K562 (cell line): ENCODE data around the gene GNB5. TPM values are rescaled to one million over a fixed set of nuclear protein-coding genes. Genes with fewer than 3 reads are reported as not detected.

Source experiments
- ATAC-seq: fragments of 200-7000 bp; cut with Tn5 transposase; 3 replicates; pipeline ENCODE4 v1.9.1; 2020; ENCODE audit warnings: moderate library complexity
- BruUV-seq: library from RNA; stranded (reverse); fragments of 400-500 nt; replicated peaks from 2 replicates; lab custom pipeline; 2021; lab: Mats Ljungman, UMichigan
- CTCF ChIA-PET: fragments of 300-600 bp; formaldehyde crosslinking; extraction: SDS; loops from one replicate; lab custom pipeline; 2021; ENCODE audit warnings: low intra/inter-chr PET ratio; lab: Yijun Ruan, JAX
- POLR2A ChIA-PET: fragments of 300-600, 350-650 bp; sonication (Branson Sonifier 250); formaldehyde crosslinking; extraction: SDS; loops from one replicate; lab custom pipeline; 2021; ENCODE audit warnings: antibody characterized with exemption, inconsistent platforms; lab: Yijun Ruan, JAX
- DNase-seq, 4 experiments: peaks; one replicate each; pipeline versions ENCODE4 v3.0.0 to v3.0.0-alpha.2; 2011 to 2018; ENCODE audit warnings: low spot score in 3 of 4, mixed read lengths in 3 of 4; ENCODE audit errors: extremely low read depth in 1 of 4
- FAIRE-seq: peaks from 2 replicates; lab custom pipeline; 2011; peaks lifted over from hg19 to GRCh38; lab: Jason Lieb, UNC
- H2AFZ ChIP-seq: 2 replicates; pipeline ENCODE4 v1.6.0; 2011; ENCODE audit warnings: low read depth, low read length, control low read depth, inconsistent platforms
- H3K27ac ChIP-seq: fragments of 200-600 bp; 3 replicates; pipeline ENCODE4 v1.8.0; 2011; ENCODE audit warnings: low read depth, mild to moderate bottlenecking, control low read depth, inconsistent platforms, low read length, moderate library complexity, mixed read lengths; ENCODE audit errors: extremely low read depth
- H3K27me3 ChIP-seq, 2 experiments: fragments of 300-600 bp in 1 of 2; 2 replicates in 1 of 2; 3 replicates in 1 of 2; pipeline versions ENCODE4 v1.6.0 to v1.8.0; 2011; ENCODE audit warnings: inconsistent platforms in 2 of 2, low read length in 2 of 2, mild to moderate bottlenecking in 1 of 2, mixed read lengths in 1 of 2, moderate library complexity in 1 of 2; ENCODE audit not compliant: control insufficient read depth in 2 of 2, insufficient read depth in 2 of 2
- H3K36me3 ChIP-seq: fragments of 300-600 bp; 3 replicates; pipeline ENCODE4 v1.8.0; 2011; ENCODE audit warnings: mild to moderate bottlenecking, low read length, inconsistent platforms; ENCODE audit not compliant: control insufficient read depth, insufficient read depth
- H3K4me1 ChIP-seq, 2 experiments: fragments of 200-600 bp in 1 of 2; replicated peaks in 1 of 2; 2 replicates in 1 of 2; 3 replicates in 1 of 2; pipeline versions ENCODE4 v1.5.1 to v1.8.0; 2011; ENCODE audit warnings: inconsistent platforms in 2 of 2, low read length in 2 of 2, mild to moderate bottlenecking in 1 of 2, mixed read lengths in 1 of 2, moderate library complexity in 1 of 2; ENCODE audit not compliant: control insufficient read depth in 2 of 2, insufficient read depth in 2 of 2
- H3K4me2 ChIP-seq: 2 replicates; pipeline ENCODE4 v1.6.1; 2011; ENCODE audit warnings: low read length, control low read depth, inconsistent platforms, mixed read lengths; ENCODE audit not compliant: insufficient read depth
- H3K4me3 ChIP-seq: fragments of 200-600 bp; sonication (generic), shearing (Covaris generic); 2 replicates; pipeline ENCODE4 v1.5.1; 2016; ENCODE audit warnings: control low read depth, inconsistent platforms
- H3K79me2 ChIP-seq: fragments of 200-600 bp; 3 replicates; pipeline ENCODE4 v1.8.0; 2011; ENCODE audit warnings: low read length, inconsistent platforms; ENCODE audit not compliant: control insufficient read depth, insufficient read depth
- H3K9ac ChIP-seq, 2 experiments: 2 replicates each; pipeline versions ENCODE4 v1.6.0 to v1.6.1; 2011; ENCODE audit warnings: low read depth in 2 of 2, low read length in 2 of 2, control low read depth in 1 of 2, inconsistent platforms in 1 of 2, mild to moderate bottlenecking in 1 of 2, mixed read lengths in 1 of 2; ENCODE audit not compliant: insufficient read depth in 1 of 2
- H3K9me1 ChIP-seq: one replicate; pipeline ENCODE4 v1.6.0; 2011; ENCODE audit warnings: inconsistent platforms, mild to moderate bottlenecking, low read length, moderate library complexity; ENCODE audit not compliant: control insufficient read depth, insufficient read depth
- H3K9me3 ChIP-seq: replicated peaks from 2 replicates; pipeline ENCODE4 v1.5.1; 2011; ENCODE audit warnings: low read depth, low read length, inconsistent platforms; ENCODE audit not compliant: control insufficient read depth, insufficient read depth
- H4K20me1 ChIP-seq: replicated peaks from 2 replicates; pipeline ENCODE4 v1.6.1; 2011; ENCODE audit warnings: low read length, inconsistent platforms, mixed read lengths; ENCODE audit not compliant: control insufficient read depth, insufficient read depth
- KLF13 ChIP-seq: fragments of 450-650 bp; IDR thresholded peaks from 2 replicates; pipeline ENCODE4 v1.6.1; 2016; ENCODE audit warnings: missing genetic modification characterization, low read depth, mild to moderate bottlenecking, missing compliant biosample characterization, moderate library complexity, borderline replicate concordance
- MAZ ChIP-seq, 2 experiments: fragments of 450-650 bp in 1 of 2; sonication (generic) in 1 of 2; formaldehyde crosslinking; IDR thresholded peaks in 1 of 2; conservative IDR thresholded peaks in 1 of 2; 2 replicates each; pipeline versions ENCODE4 v1.4.0 to v1.5.0; 2020; ENCODE audit warnings: mild to moderate bottlenecking in 1 of 2, missing genetic modification reagents in 1 of 2
- MCM2 ChIP-seq: fragments of 450-650 bp; IDR thresholded peaks from 2 replicates; pipeline ENCODE4 v1.6.1; 2017; ENCODE audit warnings: low read depth, mild to moderate bottlenecking
- MEF2D ChIP-seq: conservative IDR thresholded peaks from 2 replicates; pipeline ENCODE4 v1.6.1; 2016; ENCODE audit warnings: low read depth, missing genetic modification characterization, missing compliant biosample characterization
- NR2C2 ChIP-seq, 2 experiments: fragments of 200-800 bp in 1 of 2; sonication (Bioruptor generic) in 1 of 2; sonication (generic) in 1 of 2; formaldehyde crosslinking in 1 of 2; IDR thresholded peaks; 2 replicates each; pipeline versions ENCODE4 v1.6.1 to v1.8.0; 2016 to 2022; ENCODE audit warnings: mild to moderate bottlenecking in 1 of 2, missing compliant biosample characterization in 1 of 2, missing genetic modification characterization in 1 of 2, missing genetic modification reagents in 1 of 2
- PTBP1 ChIP-seq: fragments of 200-400 bp; formaldehyde crosslinking; IDR thresholded peaks from 2 replicates; pipeline ENCODE4 v1.6.1; 2017; ENCODE audit warnings: low read depth, low read length
- SMARCC2 ChIP-seq: fragments of 450-650 bp; IDR thresholded peaks from 2 replicates; pipeline ENCODE4 v1.6.1; 2017; ENCODE audit warnings: antibody characterized with exemption, moderate library complexity, mild to moderate bottlenecking, low read depth
- ZNF239 ChIP-seq: fragments of 250-450 bp; sonication (Bioruptor Pico); IDR thresholded peaks from 2 replicates; pipeline ENCODE4 v1.4.0; 2020; ENCODE audit warnings: mild to moderate bottlenecking
- ZNF316 ChIP-seq: fragments of 450-650 bp; IDR thresholded peaks from 2 replicates; pipeline ENCODE4 v1.6.1; 2016
- WGBS: fragments of 100-300 bp; shearing (Covaris generic); methylation state at CpG from one replicate; pipeline ENCODE4 v1.1.6; 2016; ENCODE audit warnings: low coverage, mixed read lengths; ENCODE audit not compliant: insufficient coverage; ENCODE audit errors: missing lambda C conversion rate; 5-methylcytosine and 5-hydroxymethylcytosine counted together
- in situ Hi-C: fragments of 300-500 bp; cut with MboI; formaldehyde crosslinking; loops from 4 replicates; pipeline ENCODE4 v1.15.0; 2018; ENCODE audit warnings: inconsistent platforms, mixed read lengths
- intact Hi-C: fragments of 100-400 bp; cut with micrococcal nuclease; formaldehyde crosslinking; loops from 2 replicates; pipeline ENCODE4 v1.14.2; 2022
- polyA plus RNA-seq, 8 experiments: library from polyadenylated mRNA; depleted of rRNA in 4 of 8; stranded (reverse) in 5 of 8; unstranded in 3 of 8; fragments of >200 nt; fragmentation: Nextera tagmentation in 2 of 8; fragmentation: Illumina TruSeq in 1 of 8; extraction: Ambion mirVana in 2 of 8; extraction: Trizol in 1 of 8; gene quantifications; 2 replicates each; pipeline versions ENCODE4 v1.2.1 to v1.2.3, GENCODE V29; 2011 to 2014; ENCODE audit warnings: inconsistent platforms in 1 of 8, missing spikeins in 1 of 8
- total RNA-seq, 7 experiments: library from RNA; depleted of rRNA in 6 of 7; stranded (reverse); fragments of >200 nt in 6 of 7; fragmentation: Illumina TruSeq in 2 of 7; extraction: Trizol in 2 of 7; gene quantifications; 2 replicates each; pipeline versions ENCODE4 v1.2.1 to v1.2.3, GENCODE V29; 2011 to 2021; ENCODE audit warnings: low replicate concordance in 1 of 7
- TF ChIP-seq, protein P1 (sequence below): fragments of 200-800 bp; sonication (Bioruptor generic); IDR thresholded peaks from 2 replicates; pipeline ENCODE4 v1.6.1; 2017; ENCODE audit warnings: missing genetic modification characterization, missing compliant biosample characterization

Gene GNB5
- total and polyA plus RNA-seq, 9 of the 15 experiments (the other 6 are each of a cell fraction or from before 2014, with no cell fraction given) = 0.11 to 2.1 (median 0.77) TPM

DNA sequence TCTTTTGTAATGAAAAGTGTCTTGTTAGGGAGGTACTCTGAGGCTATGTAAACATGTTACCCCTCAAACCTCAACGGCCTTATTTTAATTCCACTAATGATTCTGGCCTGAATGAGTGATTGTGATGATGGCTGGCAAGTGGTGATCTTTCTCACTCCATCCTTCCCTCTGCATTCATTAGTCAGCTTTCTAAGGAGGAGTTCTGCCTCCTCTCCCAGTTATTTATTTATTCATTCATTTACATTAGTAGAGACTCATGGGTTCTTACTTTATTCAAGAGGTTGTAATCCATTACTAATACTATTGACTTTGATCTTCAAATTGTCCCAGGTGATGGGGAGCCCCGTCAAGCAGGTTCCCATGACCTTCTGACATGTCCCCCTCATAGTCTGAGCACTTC, 35.3 kb downstream of the GNB5 start:
- no peak overlapping the region for H3K27ac ChIP-seq
- ATAC-seq (no peak), FAIRE-seq (no peak), DNase-seq (no peak)
- intact Hi-C loops = no loop called here
- peaks cover 33 to 65% of the 10 kb centered on the region in 2 experiments for H3K27me3 ChIP-seq
- H4K20me1 ChIP-seq = no peaks in the 10 kb centered on the region
- no peaks in the 10 kb centered on the region for H3K79me2 ChIP-seq
- WGBS = 0% methylated on average over 2 of the region's 2 CpGs
- H3K4me1 ChIP-seq = no peaks in the 10 kb centered on the region
- BruUV-seq = no TSS peak
- TF ChIP-seq NR2C2 (CRISPR knock-in tag; IDR thresholded peaks at IDR 0.05) = no peak
- 0 out of 2 replicates have a peak, but pooled peaks have one; percentile 4 for TF ChIP-seq NR2C2 (tag; IDR thresholded peaks at IDR 0.05)
- no peak for TF ChIP-seq MCM2
- no peak for TF ChIP-seq KLF13
- no peak overlapping the region for H3K4me3 ChIP-seq
- no peak overlapping the region for H3K4me2 ChIP-seq
- CTCF ChIA-PET = no interaction called here
- no peak overlapping the region for H2AFZ ChIP-seq
- H3K9ac ChIP-seq = no peak overlapping the region
- H3K9me3 ChIP-seq = no peaks in the 10 kb centered on the region
- no peaks in the 10 kb centered on the region for H3K9me1 ChIP-seq
- in situ Hi-C loops = no loop called here
- POLR2A ChIA-PET = interaction anchor here (0.6 kb wide), 1 partner anchor 19 kb away, joined by 3 read pairs; no protein-coding TSS in a partner anchor
- no peaks in the 10 kb centered on the region for H3K36me3 ChIP-seq

DNA sequence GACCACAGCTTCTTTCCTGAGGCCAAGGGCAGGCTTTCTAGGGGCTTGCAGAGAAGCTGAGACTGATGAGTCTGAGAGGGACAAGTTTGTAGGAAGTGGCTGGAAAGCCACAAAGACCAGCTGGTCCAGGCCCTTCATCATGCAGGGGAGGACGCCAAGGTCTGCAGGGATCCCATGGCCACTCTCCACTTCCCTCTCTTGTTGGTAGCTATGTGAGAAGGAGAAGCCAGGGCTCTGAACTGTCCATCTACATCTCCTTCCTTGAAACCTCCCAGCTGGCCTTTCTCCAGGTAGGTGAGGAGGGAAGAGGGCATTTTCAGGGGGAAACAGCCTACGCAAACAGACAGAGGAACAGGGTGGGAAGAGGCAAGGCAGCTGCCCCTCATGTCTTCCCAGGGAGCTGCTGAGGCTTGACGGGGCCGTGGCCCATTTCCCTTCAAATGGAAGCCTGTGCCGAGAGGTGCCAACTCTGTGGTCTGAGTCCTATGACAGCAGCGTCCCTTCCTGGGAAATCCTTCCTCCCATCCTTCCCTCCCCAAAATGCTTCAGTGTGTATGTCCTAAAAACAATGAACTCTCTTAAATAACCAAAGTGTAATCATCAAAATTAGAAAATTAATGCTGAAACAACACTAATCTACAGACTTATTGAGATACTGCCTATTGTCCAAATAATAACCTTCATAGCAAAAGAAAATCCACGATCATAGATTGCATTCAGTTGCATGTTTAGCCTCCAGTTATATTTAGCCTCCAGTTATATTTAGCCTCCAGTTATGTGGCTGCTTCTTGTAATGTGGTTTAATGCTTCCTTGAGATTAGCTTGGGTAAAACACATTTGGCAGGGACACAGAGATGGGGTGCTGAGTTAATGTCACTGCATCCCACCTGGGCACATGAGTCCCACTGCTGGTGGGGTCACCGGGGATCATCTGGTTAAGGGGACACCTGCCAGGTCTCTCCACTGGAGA, 36.0 kb downstream of the GNB5 start:
- Histone ChIP-seq H3K79me2 (no peaks in the 10 kb centered on the region), H3K4me1 (no peaks in the 10 kb centered on the region), H3K9me3 (no peaks in the 10 kb centered on the region), H3K36me3 (no peaks in the 10 kb centered on the region), H4K20me1 (no peaks in the 10 kb centered on the region), H3K9me1 (no peaks in the 10 kb centered on the region), H3K27ac (no peak overlapping the region), H2AFZ (no peak overlapping the region), H3K9ac (no peak overlapping the region), H3K27me3 (peaks cover 35 to 72% of the 10 kb centered on the region in 2 experiments), H3K4me2 (no peak overlapping the region), H3K4me3 (no peak overlapping the region)
- WGBS = 4% methylated on average over 8 of the region's 8 CpGs
- ChIA-PET POLR2A (no interaction called here), CTCF (no interaction called here)
- no peak for TF ChIP-seq ZNF239 (CRISPR knock-in tag)
- TF ChIP-seq PTBP1 = no peak
- no peak for TF ChIP-seq MCM2
- peak; percentile 47; the same call in 1 of the 2 replicates for TF ChIP-seq MEF2D (tag)
- no peak for TF ChIP-seq MAZ (CRISPR knock-in tag; conservative IDR thresholded peaks at IDR 0.05 in 1 of 2, IDR thresholded peaks at IDR 0.05 in 1 of 2)
- no peak for TF ChIP-seq NR2C2 (CRISPR knock-in tag; IDR thresholded peaks at IDR 0.05)
- 0 out of 2 replicates have a peak, but pooled peaks have one; percentile 2 for TF ChIP-seq NR2C2 (tag; IDR thresholded peaks at IDR 0.05)
- TF ChIP-seq SMARCC2 = no peak
- TF ChIP-seq, protein P1, sequence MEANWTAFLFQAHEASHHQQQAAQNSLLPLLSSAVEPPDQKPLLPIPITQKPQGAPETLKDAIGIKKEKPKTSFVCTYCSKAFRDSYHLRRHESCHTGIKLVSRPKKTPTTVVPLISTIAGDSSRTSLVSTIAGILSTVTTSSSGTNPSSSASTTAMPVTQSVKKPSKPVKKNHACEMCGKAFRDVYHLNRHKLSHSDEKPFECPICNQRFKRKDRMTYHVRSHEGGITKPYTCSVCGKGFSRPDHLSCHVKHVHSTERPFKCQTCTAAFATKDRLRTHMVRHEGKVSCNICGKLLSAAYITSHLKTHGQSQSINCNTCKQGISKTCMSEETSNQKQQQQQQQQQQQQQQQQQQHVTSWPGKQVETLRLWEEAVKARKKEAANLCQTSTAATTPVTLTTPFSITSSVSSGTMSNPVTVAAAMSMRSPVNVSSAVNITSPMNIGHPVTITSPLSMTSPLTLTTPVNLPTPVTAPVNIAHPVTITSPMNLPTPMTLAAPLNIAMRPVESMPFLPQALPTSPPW (CRISPR knock-in tag) = no peak
- 0 out of 2 replicates have a peak, but pooled peaks have one; percentile 22 for TF ChIP-seq ZNF316
- in situ Hi-C loops = no loop called here
- ATAC-seq = no peak; the same call in 2 of the 3 replicates
- intact Hi-C loops = no loop called here
- no TSS peak for BruUV-seq
- no peak for DNase-seq
- FAIRE-seq = no peak
